Adrenal gland (tissue), 5 donors: Measurements from ENCODE around the gene DSC2.

Experiments used
- POLR2A ChIP-seq, 2 donors: fragments of 450-650 bp; IDR thresholded peaks; one replicate each; pipeline ENCODE4 v1.6.1; 2017; ENCODE audit warnings: antibody characterized with exemption in 2 of 2, mild to moderate bottlenecking in 2 of 2, moderate library complexity in 1 of 2
- TF ChIP-seq, protein P1 (sequence below), 6 experiments: fragments of 450-650 bp in 4 of 6; fragments of 200-600 bp in 2 of 6; sonication (generic) in 1 of 6; IDR thresholded peaks; 1 replicate in 5 of 6; 2 replicates in 1 of 6; pipeline versions ENCODE4 v1.5.1 to v1.8.0; 2016 to 2021; ENCODE audit warnings: antibody characterized with exemption in 6 of 6, mild to moderate bottlenecking in 2 of 6, moderate library complexity in 1 of 6
- donor health status: DM: no; HTN: no; CAD: no.

DNA sequence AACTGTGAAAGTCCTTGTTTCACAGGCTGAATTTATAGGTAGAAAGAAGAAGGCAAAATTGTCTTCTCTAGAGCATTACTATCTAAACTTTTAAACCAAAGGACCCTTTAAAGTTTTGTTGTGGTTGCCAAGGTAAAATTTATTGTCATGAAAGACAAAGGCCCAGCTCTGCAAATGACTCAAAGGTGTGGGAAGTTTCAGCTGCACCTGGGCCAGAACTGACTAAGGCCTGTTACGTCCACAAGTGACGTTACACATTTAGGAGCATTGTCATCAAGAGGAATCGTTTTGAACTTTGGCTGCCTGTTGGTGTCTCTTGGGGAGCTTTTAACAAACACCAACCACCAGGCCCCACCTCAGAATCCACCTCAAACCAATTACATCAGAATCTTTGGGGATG lies 51.6 kb downstream of the DSC2 start:
- TF ChIP-seq, protein P1, sequence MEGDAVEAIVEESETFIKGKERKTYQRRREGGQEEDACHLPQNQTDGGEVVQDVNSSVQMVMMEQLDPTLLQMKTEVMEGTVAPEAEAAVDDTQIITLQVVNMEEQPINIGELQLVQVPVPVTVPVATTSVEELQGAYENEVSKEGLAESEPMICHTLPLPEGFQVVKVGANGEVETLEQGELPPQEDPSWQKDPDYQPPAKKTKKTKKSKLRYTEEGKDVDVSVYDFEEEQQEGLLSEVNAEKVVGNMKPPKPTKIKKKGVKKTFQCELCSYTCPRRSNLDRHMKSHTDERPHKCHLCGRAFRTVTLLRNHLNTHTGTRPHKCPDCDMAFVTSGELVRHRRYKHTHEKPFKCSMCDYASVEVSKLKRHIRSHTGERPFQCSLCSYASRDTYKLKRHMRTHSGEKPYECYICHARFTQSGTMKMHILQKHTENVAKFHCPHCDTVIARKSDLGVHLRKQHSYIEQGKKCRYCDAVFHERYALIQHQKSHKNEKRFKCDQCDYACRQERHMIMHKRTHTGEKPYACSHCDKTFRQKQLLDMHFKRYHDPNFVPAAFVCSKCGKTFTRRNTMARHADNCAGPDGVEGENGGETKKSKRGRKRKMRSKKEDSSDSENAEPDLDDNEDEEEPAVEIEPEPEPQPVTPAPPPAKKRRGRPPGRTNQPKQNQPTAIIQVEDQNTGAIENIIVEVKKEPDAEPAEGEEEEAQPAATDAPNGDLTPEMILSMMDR (IDR thresholded peaks at IDR 0.05), result no peak
- TF ChIP-seq POLR2A (IDR thresholded peaks at IDR 0.05), result no peak
